Measurements from ENCODE around the gene MORC2.

- TF ChIP-seq CTCF (IDR thresholded peaks at IDR 0.05) (no peak), POLR2A (IDR thresholded peaks at IDR 0.05) (no peak)
These were observed 36.9 kb downstream of the MORC2 start for GRCh38 chr22:30931541-30932300.

All from adrenal gland (tissue), 5 donors.